Sigmoid colon (tissue), 7 donors: ENCODE measurements around the gene OR52I2. TPM values are rescaled to one million over a fixed set of nuclear protein-coding genes. Genes with fewer than 3 reads are reported as not detected.

Experiments
- DNase-seq: peaks from one replicate; pipeline ENCODE4 v3.0.0-alpha.2; 2019
- H3K27ac ChIP-seq, 4 donors: fragments of 200-600 bp; sonication (generic); one replicate each; pipeline ENCODE4 v1.5.1; 2016 to 2019; ENCODE audit warnings: mild to moderate bottlenecking in 1 of 4
- H3K27me3 ChIP-seq, 3 donors: fragments of 200-600 bp; sonication (generic); one replicate each; pipeline ENCODE4 v1.5.1; 2019; ENCODE audit warnings: mild to moderate bottlenecking in 1 of 3
- H3K36me3 ChIP-seq, 4 donors: fragments of 200-600 bp; sonication (generic); one replicate each; pipeline ENCODE4 v1.5.1; 2016 to 2019
- H3K4me1 ChIP-seq, 4 donors: fragments of 200-600 bp; sonication (generic); one replicate each; pipeline ENCODE4 v1.5.1; 2017 to 2019
- H3K4me3 ChIP-seq, 4 donors: fragments of 200-600 bp; sonication (generic); one replicate each; pipeline ENCODE4 v1.5.1; 2017 to 2019; ENCODE audit warnings: mild to moderate bottlenecking in 2 of 4, moderate library complexity in 1 of 4
- H3K9me3 ChIP-seq, 4 donors: fragments of 200-600 bp in 3 of 4; sonication (generic) in 3 of 4; one replicate each; pipeline versions ENCODE4 v1.5.1 to v1.6.1; 2013 to 2019
- CTCF ChIP-seq, 4 experiments: fragments of 450-650 bp in 3 of 4; fragments of 200-600 bp in 1 of 4; IDR thresholded peaks; one replicate each; pipeline ENCODE4 v1.5.1; 2016 to 2019; ENCODE audit warnings: antibody characterized with exemption in 4 of 4, mild to moderate bottlenecking in 3 of 4, moderate library complexity in 2 of 4
- EP300 ChIP-seq, 4 donors: sonication (generic); formaldehyde crosslinking; IDR thresholded peaks; one replicate each; pipeline ENCODE4 v1.6.1; 2017; ENCODE audit warnings: antibody characterized with exemption in 4 of 4
- POLR2A ChIP-seq, 2 donors: fragments of 450-650 bp; IDR thresholded peaks; one replicate each; pipeline ENCODE4 v1.6.1; 2016; ENCODE audit warnings: antibody characterized with exemption in 2 of 2, mild to moderate bottlenecking in 2 of 2, moderate library complexity in 2 of 2
- POLR2AphosphoS5 ChIP-seq, 4 donors: sonication (generic); formaldehyde crosslinking; IDR thresholded peaks; one replicate each; pipeline ENCODE4 v1.6.1; 2017; ENCODE audit warnings: antibody characterized with exemption in 4 of 4
- WGBS, 2 donors: extraction: QIAGEN DNeasy Blood & Tissue Kit; methylation state at CpG; one replicate each; pipeline ENCODE4 v1.1.7; 2013; 5-methylcytosine and 5-hydroxymethylcytosine counted together
- intact Hi-C: fragments of 100-400 bp; cut with DNase I; formaldehyde crosslinking; loops from one replicate; pipeline ENCODE4 v1.15.1; 2023
- polyA plus RNA-seq, 3 donors: library from polyadenylated mRNA; stranded (reverse); fragments of 200-250 nt; gene quantifications; one replicate each; pipeline ENCODE4 v1.2.3, GENCODE V29; 2013
- total RNA-seq, 4 donors: library from RNA; depleted of rRNA; stranded (reverse); fragments of >200 nt; gene quantifications; one replicate each; pipeline ENCODE4 v1.1.0, GENCODE V29; 2016
- donor health status: healthy with polysubstance abuse.
- donor health status: Bipolar disorder and iron deficiency.
- donor health status: healthy.

Gene OR52I2
- total and polyA plus RNA-seq, 7 donors: not detected

- H3K4me1 ChIP-seq: peaks cover 0 to 24% (median 12%) of the 10 kb centered on the region in 4 donors
- no peak for DNase-seq
- no peaks in the 10 kb centered on the region for H3K27me3 ChIP-seq
- no peak overlapping the region for H3K27ac ChIP-seq
- no peak for TF ChIP-seq POLR2AphosphoS5 (IDR thresholded peaks at IDR 0.05)
- no peak for TF ChIP-seq POLR2A (IDR thresholded peaks at IDR 0.05)
- no peak for TF ChIP-seq CTCF (IDR thresholded peaks at IDR 0.05)
- no peak for TF ChIP-seq EP300 (IDR thresholded peaks at IDR 0.05)
- H3K9me3 ChIP-seq: no peaks in the 10 kb centered on the region
- 8 to 41% methylated on average over 1 of the region's 1 CpG for WGBS, 2 donors
- intact Hi-C loops: no loop called here
- H3K4me3 ChIP-seq: peak overlapping the region in 3 of 4 donors; percentile 60 to 69 (median 69)
- H3K36me3 ChIP-seq: peaks cover 0 to 40% (median 13%) of the 10 kb centered on the region in 4 donors
These were observed 24.9 kb downstream of the OR52I2 start for GRCh38 chr11:4606231-4607015.

- peaks cover 0 to 33% (median 11%) of the 10 kb centered on the region in 4 donors for H3K36me3 ChIP-seq
- intact Hi-C loops: no loop called here
- WGBS, 2 donors: 10 to 24% methylated on average over 6 of the region's 6 CpGs
- H3K4me3 ChIP-seq: peak overlapping the region; percentile 60 to 69 (median 66)
- peaks cover 0 to 24% (median 12%) of the 10 kb centered on the region in 4 donors for H3K4me1 ChIP-seq
- H3K27me3 ChIP-seq: no peaks in the 10 kb centered on the region
- peak overlapping the region; percentile 89 to 94 (median 92) for H3K27ac ChIP-seq
- no peak for DNase-seq
- no peaks in the 10 kb centered on the region for H3K9me3 ChIP-seq
- TF ChIP-seq POLR2AphosphoS5 (IDR thresholded peaks at IDR 0.05): no peak
- no peak for TF ChIP-seq EP300 (IDR thresholded peaks at IDR 0.05)
- TF ChIP-seq CTCF (IDR thresholded peaks at IDR 0.05): no peak
- no peak for TF ChIP-seq POLR2A (IDR thresholded peaks at IDR 0.05)
These were observed 25.6 kb downstream of the OR52I2 start for GRCh38 chr11:4607096-4607495.

- Histone ChIP-seq H3K36me3 (peaks cover 0 to 24% (median 7%) of the 10 kb centered on the region in 4 donors), H3K27ac (peak within 1 kb of the TSS; percentile 89 to 94 (median 92))
- WGBS, 2 donors: 4% methylated on average over 43 of the region's 43 CpGs
These were observed 26.5 kb downstream of the OR52I2 start, which contains the start of gene TRIM68 for GRCh38 chr11:4607781-4608666. TSS of gene TRIM68 (minus strand) at chr11:4608231. CDS start at chr11:4605504, 2,727 bp downstream.

More at GRCh38 chr11:4607781-4608666, 26.5 kb downstream of the OR52I2 start, which contains the start of gene TRIM68:
- H3K4me1 ChIP-seq: peaks cover 0 to 24% (median 12%) of the 10 kb centered on the region in 4 donors
- no peaks in the 10 kb centered on the region for H3K27me3 ChIP-seq
- TF ChIP-seq CTCF (IDR thresholded peaks at IDR 0.05) (no peak), POLR2A (IDR thresholded peaks at IDR 0.05) (peak; percentile 67 to 73), POLR2AphosphoS5 (IDR thresholded peaks at IDR 0.05) (peak; percentile 61 to 79 (median 70)), EP300 (IDR thresholded peaks at IDR 0.05) (no peak)
- H3K4me3 ChIP-seq: peak within 1 kb of the TSS; percentile 60 to 69 (median 66)
- intact Hi-C loops: no loop called here
- DNase-seq: peak; percentile 98
- no peaks in the 10 kb centered on the region for H3K9me3 ChIP-seq
